HL-60 (cell line): ENCODE measurements around the gene CLDN3.

Source experiments
- GABPA ChIP-seq: IDR thresholded peaks from 2 replicates; pipeline ENCODE4 v1.6.1; 2012; ENCODE audit warnings: low read depth
- POLR2AphosphoS5 ChIP-seq: IDR thresholded peaks from 2 replicates; pipeline ENCODE4 v1.6.1; 2012; ENCODE audit warnings: low read depth
- TF ChIP-seq, protein P1 (sequence below): IDR thresholded peaks from one replicate; pipeline ENCODE4 v1.5.1; 2011; ENCODE audit warnings: low read length, control low read depth, inconsistent platforms; ENCODE audit not compliant: insufficient read depth

DNA sequence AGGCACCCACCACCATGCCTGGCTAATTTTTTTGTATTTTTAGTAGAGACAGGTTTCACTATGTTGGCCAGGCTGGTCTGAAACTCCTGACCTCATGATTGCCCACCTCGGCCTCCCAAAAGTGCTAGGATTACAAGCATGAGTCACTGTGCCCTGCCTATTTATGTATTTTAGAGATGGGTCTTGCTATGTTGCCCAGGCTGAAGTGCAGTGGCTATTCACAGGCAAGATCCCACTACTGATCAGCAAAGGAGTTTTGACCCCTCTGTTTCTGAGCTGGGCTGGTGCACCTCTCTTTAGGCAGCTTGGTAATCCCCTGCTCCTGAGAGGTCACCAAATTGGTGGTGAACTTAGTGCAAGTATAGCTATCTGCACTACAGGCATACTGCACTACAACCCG lies 37.7 kb downstream of the CLDN3 start:
- TF ChIP-seq GABPA (no peak), POLR2AphosphoS5 (no peak)
- TF ChIP-seq, protein P1, sequence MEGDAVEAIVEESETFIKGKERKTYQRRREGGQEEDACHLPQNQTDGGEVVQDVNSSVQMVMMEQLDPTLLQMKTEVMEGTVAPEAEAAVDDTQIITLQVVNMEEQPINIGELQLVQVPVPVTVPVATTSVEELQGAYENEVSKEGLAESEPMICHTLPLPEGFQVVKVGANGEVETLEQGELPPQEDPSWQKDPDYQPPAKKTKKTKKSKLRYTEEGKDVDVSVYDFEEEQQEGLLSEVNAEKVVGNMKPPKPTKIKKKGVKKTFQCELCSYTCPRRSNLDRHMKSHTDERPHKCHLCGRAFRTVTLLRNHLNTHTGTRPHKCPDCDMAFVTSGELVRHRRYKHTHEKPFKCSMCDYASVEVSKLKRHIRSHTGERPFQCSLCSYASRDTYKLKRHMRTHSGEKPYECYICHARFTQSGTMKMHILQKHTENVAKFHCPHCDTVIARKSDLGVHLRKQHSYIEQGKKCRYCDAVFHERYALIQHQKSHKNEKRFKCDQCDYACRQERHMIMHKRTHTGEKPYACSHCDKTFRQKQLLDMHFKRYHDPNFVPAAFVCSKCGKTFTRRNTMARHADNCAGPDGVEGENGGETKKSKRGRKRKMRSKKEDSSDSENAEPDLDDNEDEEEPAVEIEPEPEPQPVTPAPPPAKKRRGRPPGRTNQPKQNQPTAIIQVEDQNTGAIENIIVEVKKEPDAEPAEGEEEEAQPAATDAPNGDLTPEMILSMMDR: no peak
